Endometrial microvascular endothelial cells (primary cell): ENCODE data around the gene ZFP64. TPM values are rescaled to one million over a fixed set of nuclear protein-coding genes. Genes with fewer than 3 reads are reported as not detected.
"Not testable (repeated sequence)": the region's sequence is repeated elsewhere in the genome, so short reads cannot be mapped to it uniquely, and the experiment has no call there.

Experiments
- in situ Hi-C: cut with HindIII; loops from 2 replicates; pipeline ENCODE4 v1.10.0; 2017; ENCODE audit warnings: low sequenced_read_pairs, low pct_unique_long_range_greater_than_20kb; ENCODE audit errors: inconsistent ontology term
- total RNA-seq: library from RNA; depleted of rRNA; stranded (reverse); fragments of >200 nt; gene quantifications from one replicate; pipeline ENCODE4 v1.2.3, GENCODE V29; 2015; ENCODE audit errors: inconsistent ontology term

The ZFP64 gene
- total RNA-seq, 1 donor from 2014 or later, result 35.7 TPM

GRCh38 chr20:52209154-52209571 is 17.6 kb upstream of the ZFP64 start:
- in situ Hi-C loops, result no loop called here

- in situ Hi-C loops, result no loop called here
Observed at GRCh38 chr20:52207020-52207810, 15.6 kb upstream of the ZFP64 start.

- in situ Hi-C loops, result no loop called here
Observed at GRCh38 chr20:52204136-52204535, 12.6 kb upstream of the ZFP64 start.

- in situ Hi-C loops, result no loop called here
Observed at GRCh38 chr20:52201395-52201794, 9.8 kb upstream of the ZFP64 start.

- in situ Hi-C loops, result no loop called here
Observed at GRCh38 chr20:52200870-52201269, 9.3 kb upstream of the ZFP64 start.

GRCh38 chr20:52196845-52197244 is 5.3 kb upstream of the ZFP64 start:
- in situ Hi-C loops, result no loop called here

GRCh38 chr20:52193886-52194545 is 2.4 kb upstream of the ZFP64 start:
- in situ Hi-C loops, result no loop called here

- in situ Hi-C loops, result no loop called here
Observed at GRCh38 chr20:52193133-52193532, 1.6 kb upstream of the ZFP64 start.

GRCh38 chr20:52192719-52193007 is 1.1 kb upstream of the ZFP64 start:
- in situ Hi-C loops, result not testable (repeated sequence)

GRCh38 chr20:52191916-52192718 is 538 bp upstream of the ZFP64 start:
- in situ Hi-C loops, result no loop called here

GRCh38 chr20:52190437-52191131 is 995 bp downstream of the ZFP64 start:
- in situ Hi-C loops, result no loop called here

- in situ Hi-C loops, result no loop called here
Observed at GRCh38 chr20:52181766-52182165, 9.8 kb downstream of the ZFP64 start.

- in situ Hi-C loops, result no loop called here
Observed at GRCh38 chr20:52180180-52180840, 11.3 kb downstream of the ZFP64 start.

GRCh38 chr20:52179331-52180179 is 12.0 kb downstream of the ZFP64 start:
- in situ Hi-C loops, result no loop called here

- in situ Hi-C loops, result no loop called here
Observed at GRCh38 chr20:52178691-52179090, 12.9 kb downstream of the ZFP64 start.

GRCh38 chr20:52175840-52176239 is 15.7 kb downstream of the ZFP64 start:
- in situ Hi-C loops, result no loop called here

GRCh38 chr20:52172392-52173047 is 19.1 kb downstream of the ZFP64 start:
- in situ Hi-C loops, result no loop called here
